GM19238 (cell line): ENCODE data around the gene ANKRD10.

ENCODE experiments used
- DNase-seq: peaks from one replicate; pipeline ENCODE4 v3.0.0; 2011; ENCODE audit warnings: low spot score; ENCODE audit not compliant: insufficient read length

The ANKRD10 gene

GRCh38 chr13:110944968-110945927, 30.4 kb upstream of the ANKRD10 start:
- DNase-seq: no peak

- DNase-seq: no peak
Measured at GRCh38 chr13:110944121-110944967, 29.5 kb upstream of the ANKRD10 start.

- DNase-seq: no peak
Measured at GRCh38 chr13:110942248-110942981, 27.5 kb upstream of the ANKRD10 start.

- no peak for DNase-seq
Measured at GRCh38 chr13:110938662-110939421, 24.0 kb upstream of the ANKRD10 start.

- DNase-seq: no peak
Measured at GRCh38 chr13:110937511-110938285, 22.8 kb upstream of the ANKRD10 start.

GRCh38 chr13:110936519-110936918, 21.6 kb upstream of the ANKRD10 start:
- DNase-seq: no peak

GRCh38 chr13:110932588-110932987, 17.7 kb upstream of the ANKRD10 start:
- DNase-seq: no peak

- no peak for DNase-seq
Measured at GRCh38 chr13:110929104-110929777, 14.4 kb upstream of the ANKRD10 start.

- DNase-seq: no peak
Measured at GRCh38 chr13:110925023-110925612, 10.2 kb upstream of the ANKRD10 start.

GRCh38 chr13:110924639-110924934, 9.7 kb upstream of the ANKRD10 start:
- no peak for DNase-seq

GRCh38 chr13:110923777-110924638, 9.1 kb upstream of the ANKRD10 start:
- no peak for DNase-seq

- DNase-seq: no peak
Measured at GRCh38 chr13:110923086-110923485, 8.2 kb upstream of the ANKRD10 start.

- no peak for DNase-seq
Measured at GRCh38 chr13:110922506-110922905, 7.6 kb upstream of the ANKRD10 start.

- no peak for DNase-seq
Measured at GRCh38 chr13:110921695-110922094, 6.8 kb upstream of the ANKRD10 start.

- no peak for DNase-seq
Measured at GRCh38 chr13:110921209-110921608, 6.3 kb upstream of the ANKRD10 start.

GRCh38 chr13:110920038-110920437, 5.2 kb upstream of the ANKRD10 start:
- no peak for DNase-seq

GRCh38 chr13:110916301-110917142, 1.7 kb upstream of the ANKRD10 start:
- no peak for DNase-seq

- no peak for DNase-seq
Measured at GRCh38 chr13:110915874-110916206, 971 bp upstream of the ANKRD10 start.
